K562 (cell line): Measurements from ENCODE around the gene TRIM47. TPM values are rescaled to one million over a fixed set of nuclear protein-coding genes. Genes with fewer than 3 reads are reported as not detected.
A peak's percentile ranks its signal among the peaks of the same experiment; 100 is the strongest.

ENCODE experiments used
- BRF1 ChIP-seq: IDR thresholded peaks from 3 replicates; pipeline ENCODE4 v1.6.1; 2011; ENCODE audit warnings: borderline replicate concordance, mild to moderate bottlenecking; ENCODE audit not compliant: insufficient read length; ENCODE audit errors: extremely low read depth
- FOXJ3 ChIP-seq: sonication (generic); formaldehyde crosslinking; IDR thresholded peaks from 2 replicates; pipeline ENCODE4 v1.4.0; 2020; ENCODE audit warnings: mild to moderate bottlenecking, missing genetic modification reagents
- KLF6 ChIP-seq: fragments of 250-450 bp; sonication (Bioruptor Pico); IDR thresholded peaks from 2 replicates; pipeline ENCODE4 v1.4.0; 2020; ENCODE audit warnings: mild to moderate bottlenecking, moderate library complexity, borderline replicate concordance
- LCOR ChIP-seq: sonication (generic); formaldehyde crosslinking; IDR thresholded peaks from 2 replicates; pipeline ENCODE4 v1.8.0; 2022; ENCODE audit warnings: mild to moderate bottlenecking, missing genetic modification reagents
- PPARD ChIP-seq: fragments of 250-450 bp; sonication (Bioruptor Pico); IDR thresholded peaks from 2 replicates; pipeline ENCODE4 v1.8.0; 2022; ENCODE audit warnings: inconsistent platforms, mild to moderate bottlenecking, moderate library complexity
- TRIM28 ChIP-seq: fragments of 450-650 bp; IDR thresholded peaks from 2 replicates; pipeline ENCODE4 v1.6.1; 2017
- ZFP36 ChIP-seq: fragments of 150-350 bp; IDR thresholded peaks from 2 replicates; pipeline ENCODE4 v1.6.1; 2018; ENCODE audit warnings: low read length, low read depth; ENCODE audit not compliant: partially characterized antibody
- ZNF143 ChIP-seq: sonication (generic); formaldehyde crosslinking; IDR thresholded peaks from 2 replicates; pipeline ENCODE4 v1.9.0; 2022; ENCODE audit warnings: mild to moderate bottlenecking, missing genetic modification reagents
- polyA plus RNA-seq, 8 experiments: library from polyadenylated mRNA; depleted of rRNA in 4 of 8; stranded (reverse) in 5 of 8; unstranded in 3 of 8; fragments of >200 nt; fragmentation: Nextera tagmentation in 2 of 8; fragmentation: Illumina TruSeq in 1 of 8; extraction: Ambion mirVana in 2 of 8; extraction: Trizol in 1 of 8; gene quantifications; 2 replicates each; pipeline versions ENCODE4 v1.2.1 to v1.2.3, GENCODE V29; 2011 to 2014; ENCODE audit warnings: inconsistent platforms in 1 of 8, missing spikeins in 1 of 8
- total RNA-seq, 7 experiments: library from RNA; depleted of rRNA in 6 of 7; stranded (reverse); fragments of >200 nt in 6 of 7; fragmentation: Illumina TruSeq in 2 of 7; extraction: Trizol in 2 of 7; gene quantifications; 2 replicates each; pipeline versions ENCODE4 v1.2.1 to v1.2.3, GENCODE V29; 2011 to 2021; ENCODE audit warnings: low replicate concordance in 1 of 7
- TF ChIP-seq, protein P1 (sequence below), 2 experiments: fragments of 450-650 bp; IDR thresholded peaks; 2 replicates each; pipeline ENCODE4 v1.6.1; 2016; ENCODE audit warnings: mild to moderate bottlenecking in 2 of 2, borderline replicate concordance in 1 of 2, low read depth in 1 of 2, moderate library complexity in 1 of 2
- TF ChIP-seq, protein P2 (sequence below): fragments of 450-650 bp; IDR thresholded peaks from 2 replicates; pipeline ENCODE4 v1.6.1; 2017; ENCODE audit warnings: antibody characterized with exemption, mild to moderate bottlenecking
- TF ChIP-seq, protein P3 (sequence below): fragments of 250-450 bp; sonication (Bioruptor Pico); IDR thresholded peaks from 2 replicates; pipeline ENCODE4 v1.5.0; 2021; ENCODE audit warnings: mild to moderate bottlenecking, borderline replicate concordance

Gene TRIM47
- total and polyA plus RNA-seq, 9 of the 15 experiments (the other 6 are each of a cell fraction or from before 2014, with no cell fraction given), result 0.56 to 6.1 (median 3.2) TPM

DNA sequence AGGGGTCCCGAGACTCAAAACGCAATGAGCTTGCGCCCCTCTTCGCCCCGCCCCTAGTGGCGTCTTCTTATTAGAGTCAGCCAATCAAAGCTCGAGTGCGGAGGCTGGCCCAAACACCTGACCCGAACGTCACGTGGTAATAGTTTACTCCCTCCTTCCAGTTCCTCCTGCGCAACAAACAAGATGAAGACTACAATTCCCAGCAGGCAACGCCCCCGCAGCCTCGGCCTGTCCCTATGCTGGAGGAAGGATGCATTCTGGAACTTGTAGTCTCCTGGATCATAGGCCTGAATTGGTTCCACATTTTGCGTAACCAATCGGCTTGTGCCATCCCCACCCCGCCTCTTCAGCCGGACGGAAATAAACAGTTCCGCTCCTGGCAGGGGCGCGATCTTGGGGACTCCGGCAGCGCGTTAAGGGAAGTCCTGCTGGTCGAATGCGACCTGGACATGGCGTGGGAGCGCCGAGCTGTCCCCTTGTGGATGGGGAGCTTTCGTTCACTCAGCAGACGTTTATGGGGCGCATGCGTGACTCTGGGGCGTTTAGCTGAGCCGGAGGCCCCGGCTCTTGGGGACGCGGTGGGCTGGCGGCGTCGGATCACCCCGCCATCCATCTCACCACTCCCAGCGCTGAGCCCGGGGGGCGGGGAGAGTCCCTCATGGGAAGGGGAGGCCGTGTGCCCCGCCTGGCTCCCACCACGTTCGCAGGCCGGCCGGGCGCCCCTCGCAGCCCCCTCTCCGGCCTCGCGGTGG lies 22.9 kb downstream of the TRIM47 start, which contains the start of gene WBP2 (continued):
- TF ChIP-seq, protein P1, sequence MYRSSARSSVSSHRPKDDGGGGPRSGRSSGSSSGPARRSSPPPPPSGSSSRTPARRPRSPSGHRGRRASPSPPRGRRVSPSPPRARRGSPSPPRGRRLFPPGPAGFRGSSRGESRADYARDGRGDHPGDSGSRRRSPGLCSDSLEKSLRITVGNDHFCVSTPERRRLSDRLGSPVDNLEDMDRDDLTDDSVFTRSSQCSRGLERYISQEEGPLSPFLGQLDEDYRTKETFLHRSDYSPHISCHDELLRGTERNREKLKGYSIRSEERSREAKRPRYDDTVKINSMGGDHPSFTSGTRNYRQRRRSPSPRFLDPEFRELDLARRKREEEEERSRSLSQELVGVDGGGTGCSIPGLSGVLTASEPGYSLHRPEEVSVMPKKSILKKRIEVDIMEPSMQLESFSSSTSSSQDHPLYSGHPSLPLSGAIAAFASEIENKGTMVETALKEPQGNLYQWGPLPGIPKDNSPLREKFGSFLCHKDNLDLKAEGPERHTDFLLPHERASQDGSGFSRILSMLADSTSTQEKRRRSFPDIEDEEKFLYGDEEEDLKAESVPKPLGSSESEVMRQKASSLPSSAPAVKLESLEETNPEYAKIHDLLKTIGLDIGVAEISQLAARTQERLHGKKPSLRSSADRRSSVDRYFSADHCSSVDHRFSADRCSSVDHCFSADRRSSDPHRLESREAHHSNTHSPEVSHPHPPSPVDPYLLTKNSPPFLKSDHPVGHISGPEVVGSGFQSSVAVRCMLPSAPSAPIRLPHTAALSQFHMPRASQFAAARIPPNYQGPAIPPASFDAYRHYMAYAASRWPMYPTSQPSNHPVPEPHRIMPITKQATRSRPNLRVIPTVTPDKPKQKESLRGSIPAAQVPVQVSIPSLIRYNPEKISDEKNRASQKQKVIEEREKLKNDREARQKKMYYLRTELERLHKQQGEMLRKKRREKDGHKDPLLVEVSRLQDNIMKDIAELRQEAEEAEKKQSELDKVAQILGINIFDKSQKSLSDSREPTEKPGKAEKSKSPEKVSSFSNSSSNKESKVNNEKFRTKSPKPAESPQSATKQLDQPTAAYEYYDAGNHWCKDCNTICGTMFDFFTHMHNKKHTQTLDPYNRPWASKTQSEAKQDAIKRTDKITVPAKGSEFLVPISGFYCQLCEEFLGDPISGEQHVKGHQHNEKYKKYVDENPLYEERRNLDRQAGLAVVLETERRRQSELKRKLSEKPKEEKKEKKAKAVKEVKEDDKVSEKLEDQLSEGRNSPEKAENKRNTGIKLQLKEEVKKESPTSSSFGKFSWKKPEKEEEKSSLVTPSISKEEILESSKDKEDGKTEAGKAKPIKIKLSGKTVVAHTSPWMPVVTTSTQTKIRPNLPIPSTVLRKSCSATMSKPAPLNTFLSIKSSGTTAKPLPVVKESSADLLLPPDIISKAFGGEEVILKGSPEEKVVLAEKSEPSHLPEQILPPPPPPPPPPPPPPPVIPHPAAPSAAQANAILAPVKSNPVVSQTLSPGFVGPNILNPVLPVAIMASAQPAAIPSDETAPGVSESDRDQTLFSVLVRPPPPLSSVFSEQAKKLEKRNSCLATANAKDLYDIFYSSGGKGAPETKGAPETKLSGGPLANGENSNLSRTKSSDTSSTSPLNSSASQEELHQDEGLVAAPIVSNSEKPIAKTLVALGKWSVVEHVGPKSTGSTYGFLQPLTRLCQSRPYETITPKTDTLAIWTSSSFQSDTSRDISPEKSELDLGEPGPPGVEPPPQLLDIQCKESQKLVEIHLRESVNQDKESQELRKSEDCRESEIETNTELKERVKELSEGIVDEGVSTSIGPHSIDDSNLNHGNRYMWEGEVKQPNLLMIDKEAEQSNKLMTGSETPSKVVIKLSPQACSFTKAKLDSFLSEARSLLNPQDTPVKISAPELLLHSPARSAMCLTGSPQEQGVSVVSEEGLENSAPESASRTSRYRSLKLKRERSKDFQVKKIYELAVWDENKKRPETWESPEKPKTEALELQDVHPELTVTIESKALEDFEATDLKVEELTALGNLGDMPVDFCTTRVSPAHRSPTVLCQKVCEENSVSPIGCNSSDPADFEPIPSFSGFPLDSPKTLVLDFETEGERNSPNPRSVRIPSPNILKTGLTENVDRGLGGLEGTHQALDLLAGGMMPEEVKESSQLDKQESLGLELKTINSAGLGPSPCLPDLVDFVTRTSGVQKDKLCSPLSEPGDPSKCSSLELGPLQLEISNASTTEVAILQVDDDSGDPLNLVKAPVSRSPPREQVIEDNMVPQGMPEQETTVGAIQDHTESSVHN (IDR thresholded peaks at IDR 0.05; ENCODE audit: borderline replicate concordance in 1 of 2, low read depth in 1 of 2), result no peak
- TF ChIP-seq ZFP36 (no peak), KLF6 (no peak), TRIM28 (peak; percentile 23; the same call in 1 of the 2 replicates), FOXJ3 (CRISPR knock-in tag) (no peak), BRF1 (no peak), PPARD (no peak), ZNF143 (CRISPR knock-in tag) (peak; percentile 100), LCOR (CRISPR knock-in tag) (0 out of 2 replicates have a peak, but pooled peaks have one; percentile 79)
- TF ChIP-seq, protein P2, sequence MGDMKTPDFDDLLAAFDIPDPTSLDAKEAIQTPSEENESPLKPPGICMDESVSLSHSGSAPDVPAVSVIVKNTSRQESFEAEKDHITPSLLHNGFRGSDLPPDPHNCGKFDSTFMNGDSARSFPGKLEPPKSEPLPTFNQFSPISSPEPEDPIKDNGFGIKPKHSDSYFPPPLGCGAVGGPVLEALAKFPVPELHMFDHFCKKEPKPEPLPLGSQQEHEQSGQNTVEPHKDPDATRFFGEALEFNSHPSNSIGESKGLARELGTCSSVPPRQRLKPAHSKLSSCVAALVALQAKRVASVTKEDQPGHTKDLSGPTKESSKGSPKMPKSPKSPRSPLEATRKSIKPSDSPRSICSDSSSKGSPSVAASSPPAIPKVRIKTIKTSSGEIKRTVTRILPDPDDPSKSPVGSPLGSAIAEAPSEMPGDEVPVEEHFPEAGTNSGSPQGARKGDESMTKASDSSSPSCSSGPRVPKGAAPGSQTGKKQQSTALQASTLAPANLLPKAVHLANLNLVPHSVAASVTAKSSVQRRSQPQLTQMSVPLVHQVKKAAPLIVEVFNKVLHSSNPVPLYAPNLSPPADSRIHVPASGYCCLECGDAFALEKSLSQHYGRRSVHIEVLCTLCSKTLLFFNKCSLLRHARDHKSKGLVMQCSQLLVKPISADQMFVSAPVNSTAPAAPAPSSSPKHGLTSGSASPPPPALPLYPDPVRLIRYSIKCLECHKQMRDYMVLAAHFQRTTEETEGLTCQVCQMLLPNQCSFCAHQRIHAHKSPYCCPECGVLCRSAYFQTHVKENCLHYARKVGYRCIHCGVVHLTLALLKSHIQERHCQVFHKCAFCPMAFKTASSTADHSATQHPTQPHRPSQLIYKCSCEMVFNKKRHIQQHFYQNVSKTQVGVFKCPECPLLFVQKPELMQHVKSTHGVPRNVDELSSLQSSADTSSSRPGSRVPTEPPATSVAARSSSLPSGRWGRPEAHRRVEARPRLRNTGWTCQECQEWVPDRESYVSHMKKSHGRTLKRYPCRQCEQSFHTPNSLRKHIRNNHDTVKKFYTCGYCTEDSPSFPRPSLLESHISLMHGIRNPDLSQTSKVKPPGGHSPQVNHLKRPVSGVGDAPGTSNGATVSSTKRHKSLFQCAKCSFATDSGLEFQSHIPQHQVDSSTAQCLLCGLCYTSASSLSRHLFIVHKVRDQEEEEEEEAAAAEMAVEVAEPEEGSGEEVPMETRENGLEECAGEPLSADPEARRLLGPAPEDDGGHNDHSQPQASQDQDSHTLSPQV, result peak; percentile 87
- TF ChIP-seq, protein P3, sequence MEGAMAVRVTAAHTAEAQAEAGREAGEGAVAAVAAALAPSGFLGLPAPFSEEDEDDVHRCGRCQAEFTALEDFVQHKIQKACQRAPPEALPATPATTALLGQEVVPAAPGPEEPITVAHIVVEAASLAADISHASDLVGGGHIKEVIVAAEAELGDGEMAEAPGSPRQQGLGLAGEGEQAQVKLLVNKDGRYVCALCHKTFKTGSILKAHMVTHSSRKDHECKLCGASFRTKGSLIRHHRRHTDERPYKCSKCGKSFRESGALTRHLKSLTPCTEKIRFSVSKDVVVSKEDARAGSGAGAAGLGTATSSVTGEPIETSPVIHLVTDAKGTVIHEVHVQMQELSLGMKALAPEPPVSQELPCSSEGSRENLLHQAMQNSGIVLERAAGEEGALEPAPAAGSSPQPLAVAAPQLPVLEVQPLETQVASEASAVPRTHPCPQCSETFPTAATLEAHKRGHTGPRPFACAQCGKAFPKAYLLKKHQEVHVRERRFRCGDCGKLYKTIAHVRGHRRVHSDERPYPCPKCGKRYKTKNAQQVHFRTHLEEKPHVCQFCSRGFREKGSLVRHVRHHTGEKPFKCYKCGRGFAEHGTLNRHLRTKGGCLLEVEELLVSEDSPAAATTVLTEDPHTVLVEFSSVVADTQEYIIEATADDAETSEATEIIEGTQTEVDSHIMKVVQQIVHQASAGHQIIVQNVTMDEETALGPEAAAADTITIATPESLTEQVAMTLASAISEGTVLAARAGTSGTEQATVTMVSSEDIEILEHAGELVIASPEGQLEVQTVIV (CRISPR knock-in tag), result no peak
